Measurements from ENCODE around the gene ALX4.

DNA sequence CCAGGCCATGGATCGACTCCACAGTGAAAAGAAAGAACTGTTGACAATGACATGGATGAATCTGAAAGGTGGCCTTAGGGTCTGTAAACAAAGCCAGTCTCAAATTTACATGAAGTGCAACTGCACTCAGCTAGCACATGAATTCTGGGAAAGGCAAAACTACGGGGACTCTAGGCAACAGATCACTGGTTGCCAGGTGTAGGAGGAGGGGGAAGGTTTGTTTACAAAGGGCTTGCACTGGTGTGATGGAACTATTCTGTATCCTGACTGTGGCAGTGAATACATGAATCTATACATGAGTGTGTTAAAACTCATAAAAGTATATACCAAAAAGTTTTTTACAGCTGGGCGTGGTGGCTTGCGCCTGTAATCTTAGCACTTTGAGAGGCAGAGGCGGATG lies 27.3 kb downstream of the ALX4 start:
- TF ChIP-seq, protein P1, sequence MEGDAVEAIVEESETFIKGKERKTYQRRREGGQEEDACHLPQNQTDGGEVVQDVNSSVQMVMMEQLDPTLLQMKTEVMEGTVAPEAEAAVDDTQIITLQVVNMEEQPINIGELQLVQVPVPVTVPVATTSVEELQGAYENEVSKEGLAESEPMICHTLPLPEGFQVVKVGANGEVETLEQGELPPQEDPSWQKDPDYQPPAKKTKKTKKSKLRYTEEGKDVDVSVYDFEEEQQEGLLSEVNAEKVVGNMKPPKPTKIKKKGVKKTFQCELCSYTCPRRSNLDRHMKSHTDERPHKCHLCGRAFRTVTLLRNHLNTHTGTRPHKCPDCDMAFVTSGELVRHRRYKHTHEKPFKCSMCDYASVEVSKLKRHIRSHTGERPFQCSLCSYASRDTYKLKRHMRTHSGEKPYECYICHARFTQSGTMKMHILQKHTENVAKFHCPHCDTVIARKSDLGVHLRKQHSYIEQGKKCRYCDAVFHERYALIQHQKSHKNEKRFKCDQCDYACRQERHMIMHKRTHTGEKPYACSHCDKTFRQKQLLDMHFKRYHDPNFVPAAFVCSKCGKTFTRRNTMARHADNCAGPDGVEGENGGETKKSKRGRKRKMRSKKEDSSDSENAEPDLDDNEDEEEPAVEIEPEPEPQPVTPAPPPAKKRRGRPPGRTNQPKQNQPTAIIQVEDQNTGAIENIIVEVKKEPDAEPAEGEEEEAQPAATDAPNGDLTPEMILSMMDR (IDR thresholded peaks at IDR 0.05): no peak
- TF ChIP-seq POLR2A (IDR thresholded peaks at IDR 0.05): no peak
- no peak for TF ChIP-seq EP300 (IDR thresholded peaks at IDR 0.05; ENCODE audit: low read depth)
- TF ChIP-seq POLR2AphosphoS5 (IDR thresholded peaks at IDR 0.05): no peak
